K562 (cell line): ENCODE measurements around the gene SORBS2. TPM values are rescaled to one million over a fixed set of nuclear protein-coding genes. Genes with fewer than 3 reads are reported as not detected.
A peak's percentile ranks its signal among the peaks of the same experiment; 100 is the strongest.

Source experiments
- ATAC-seq: fragments of 200-7000 bp; cut with Tn5 transposase; 3 replicates; pipeline ENCODE4 v1.9.1; 2020; ENCODE audit warnings: moderate library complexity
- BruUV-seq: library from RNA; stranded (reverse); fragments of 400-500 nt; replicated peaks from 2 replicates; lab custom pipeline; 2021; lab: Mats Ljungman, UMichigan
- CTCF ChIA-PET: fragments of 300-600 bp; formaldehyde crosslinking; extraction: SDS; loops from one replicate; lab custom pipeline; 2021; ENCODE audit warnings: low intra/inter-chr PET ratio; lab: Yijun Ruan, JAX
- POLR2A ChIA-PET: fragments of 300-600, 350-650 bp; sonication (Branson Sonifier 250); formaldehyde crosslinking; extraction: SDS; loops from one replicate; lab custom pipeline; 2021; ENCODE audit warnings: antibody characterized with exemption, inconsistent platforms; lab: Yijun Ruan, JAX
- DNase-seq, 4 experiments: peaks; one replicate each; pipeline versions ENCODE4 v3.0.0 to v3.0.0-alpha.2; 2011 to 2018; ENCODE audit warnings: low spot score in 3 of 4, mixed read lengths in 3 of 4; ENCODE audit errors: extremely low read depth in 1 of 4
- FAIRE-seq: peaks from 2 replicates; lab custom pipeline; 2011; peaks lifted over from hg19 to GRCh38; lab: Jason Lieb, UNC
- H2AFZ ChIP-seq: 2 replicates; pipeline ENCODE4 v1.6.0; 2011; ENCODE audit warnings: low read depth, low read length, control low read depth, inconsistent platforms
- H3K27ac ChIP-seq: fragments of 200-600 bp; 3 replicates; pipeline ENCODE4 v1.8.0; 2011; ENCODE audit warnings: low read depth, mild to moderate bottlenecking, control low read depth, inconsistent platforms, low read length, moderate library complexity, mixed read lengths; ENCODE audit errors: extremely low read depth
- H3K27me3 ChIP-seq, 2 experiments: fragments of 300-600 bp in 1 of 2; 2 replicates in 1 of 2; 3 replicates in 1 of 2; pipeline versions ENCODE4 v1.6.0 to v1.8.0; 2011; ENCODE audit warnings: inconsistent platforms in 2 of 2, low read length in 2 of 2, mild to moderate bottlenecking in 1 of 2, mixed read lengths in 1 of 2, moderate library complexity in 1 of 2; ENCODE audit not compliant: control insufficient read depth in 2 of 2, insufficient read depth in 2 of 2
- H3K36me3 ChIP-seq: fragments of 300-600 bp; 3 replicates; pipeline ENCODE4 v1.8.0; 2011; ENCODE audit warnings: mild to moderate bottlenecking, low read length, inconsistent platforms; ENCODE audit not compliant: control insufficient read depth, insufficient read depth
- H3K4me1 ChIP-seq, 2 experiments: fragments of 200-600 bp in 1 of 2; replicated peaks in 1 of 2; 2 replicates in 1 of 2; 3 replicates in 1 of 2; pipeline versions ENCODE4 v1.5.1 to v1.8.0; 2011; ENCODE audit warnings: inconsistent platforms in 2 of 2, low read length in 2 of 2, mild to moderate bottlenecking in 1 of 2, mixed read lengths in 1 of 2, moderate library complexity in 1 of 2; ENCODE audit not compliant: control insufficient read depth in 2 of 2, insufficient read depth in 2 of 2
- H3K4me2 ChIP-seq: 2 replicates; pipeline ENCODE4 v1.6.1; 2011; ENCODE audit warnings: low read length, control low read depth, inconsistent platforms, mixed read lengths; ENCODE audit not compliant: insufficient read depth
- H3K4me3 ChIP-seq: fragments of 200-600 bp; sonication (generic), shearing (Covaris generic); 2 replicates; pipeline ENCODE4 v1.5.1; 2016; ENCODE audit warnings: control low read depth, inconsistent platforms
- H3K79me2 ChIP-seq: fragments of 200-600 bp; 3 replicates; pipeline ENCODE4 v1.8.0; 2011; ENCODE audit warnings: low read length, inconsistent platforms; ENCODE audit not compliant: control insufficient read depth, insufficient read depth
- H3K9ac ChIP-seq, 2 experiments: 2 replicates each; pipeline versions ENCODE4 v1.6.0 to v1.6.1; 2011; ENCODE audit warnings: low read depth in 2 of 2, low read length in 2 of 2, control low read depth in 1 of 2, inconsistent platforms in 1 of 2, mild to moderate bottlenecking in 1 of 2, mixed read lengths in 1 of 2; ENCODE audit not compliant: insufficient read depth in 1 of 2
- H3K9me1 ChIP-seq: one replicate; pipeline ENCODE4 v1.6.0; 2011; ENCODE audit warnings: inconsistent platforms, mild to moderate bottlenecking, low read length, moderate library complexity; ENCODE audit not compliant: control insufficient read depth, insufficient read depth
- H3K9me3 ChIP-seq: replicated peaks from 2 replicates; pipeline ENCODE4 v1.5.1; 2011; ENCODE audit warnings: low read depth, low read length, inconsistent platforms; ENCODE audit not compliant: control insufficient read depth, insufficient read depth
- H4K20me1 ChIP-seq: replicated peaks from 2 replicates; pipeline ENCODE4 v1.6.1; 2011; ENCODE audit warnings: low read length, inconsistent platforms, mixed read lengths; ENCODE audit not compliant: control insufficient read depth, insufficient read depth
- CHAMP1 ChIP-seq: fragments of 450-650 bp; IDR thresholded peaks from 2 replicates; pipeline ENCODE4 v1.6.1; 2016; ENCODE audit warnings: mild to moderate bottlenecking
- E2F6 ChIP-seq, 2 experiments: IDR thresholded peaks; 2 replicates each; pipeline ENCODE4 v1.6.1; 2011; ENCODE audit warnings: borderline replicate concordance in 1 of 2, control low read depth in 1 of 2, low read depth in 1 of 2, low read length in 1 of 2, mild to moderate bottlenecking in 1 of 2, mixed read lengths in 1 of 2, moderate library complexity in 1 of 2; ENCODE audit not compliant: insufficient read depth in 1 of 2, insufficient read length in 1 of 2, poor library complexity in 1 of 2, severe bottlenecking in 1 of 2; ENCODE audit errors: extremely low read depth in 1 of 2
- ETV6 ChIP-seq, 3 experiments: fragments of 150-350 bp in 1 of 3; sonication (generic) in 1 of 3; formaldehyde crosslinking in 1 of 3; IDR thresholded peaks; 2 replicates each; pipeline versions ENCODE4 v1.6.1 to v1.8.0; 2014 to 2022; ENCODE audit warnings: borderline replicate concordance in 2 of 3, low read depth in 2 of 3, antibody characterized with exemption in 1 of 3, low read length in 1 of 3, mild to moderate bottlenecking in 1 of 3, missing genetic modification reagents in 1 of 3
- KLF13 ChIP-seq: fragments of 450-650 bp; IDR thresholded peaks from 2 replicates; pipeline ENCODE4 v1.6.1; 2016; ENCODE audit warnings: missing genetic modification characterization, low read depth, mild to moderate bottlenecking, missing compliant biosample characterization, moderate library complexity, borderline replicate concordance
- ZNF212 ChIP-seq: fragments of 450-650 bp; formaldehyde crosslinking; IDR thresholded peaks from 2 replicates; pipeline ENCODE4 v1.4.0; 2020; ENCODE audit warnings: mild to moderate bottlenecking
- ZNF354B ChIP-seq: fragments of 250-450 bp; sonication (Bioruptor Pico); IDR thresholded peaks from 2 replicates; pipeline ENCODE4 v1.4.0; 2020
- WGBS: fragments of 100-300 bp; shearing (Covaris generic); methylation state at CpG from one replicate; pipeline ENCODE4 v1.1.6; 2016; ENCODE audit warnings: low coverage, mixed read lengths; ENCODE audit not compliant: insufficient coverage; ENCODE audit errors: missing lambda C conversion rate; 5-methylcytosine and 5-hydroxymethylcytosine counted together
- in situ Hi-C: fragments of 300-500 bp; cut with MboI; formaldehyde crosslinking; loops from 4 replicates; pipeline ENCODE4 v1.15.0; 2018; ENCODE audit warnings: inconsistent platforms, mixed read lengths
- intact Hi-C: fragments of 100-400 bp; cut with micrococcal nuclease; formaldehyde crosslinking; loops from 2 replicates; pipeline ENCODE4 v1.14.2; 2022
- polyA plus RNA-seq, 8 experiments: library from polyadenylated mRNA; depleted of rRNA in 4 of 8; stranded (reverse) in 5 of 8; unstranded in 3 of 8; fragments of >200 nt; fragmentation: Nextera tagmentation in 2 of 8; fragmentation: Illumina TruSeq in 1 of 8; extraction: Ambion mirVana in 2 of 8; extraction: Trizol in 1 of 8; gene quantifications; 2 replicates each; pipeline versions ENCODE4 v1.2.1 to v1.2.3, GENCODE V29; 2011 to 2014; ENCODE audit warnings: inconsistent platforms in 1 of 8, missing spikeins in 1 of 8
- total RNA-seq, 7 experiments: library from RNA; depleted of rRNA in 6 of 7; stranded (reverse); fragments of >200 nt in 6 of 7; fragmentation: Illumina TruSeq in 2 of 7; extraction: Trizol in 2 of 7; gene quantifications; 2 replicates each; pipeline versions ENCODE4 v1.2.1 to v1.2.3, GENCODE V29; 2011 to 2021; ENCODE audit warnings: low replicate concordance in 1 of 7

The SORBS2 gene
- total and polyA plus RNA-seq, 9 of the 15 experiments (the other 6 are each of a cell fraction or from before 2014, with no cell fraction given) = 0.29 TPM; not detected in 8

- no peaks in the 10 kb centered on the region for H3K9me3 ChIP-seq
- peaks cover 5 to 20% of the 10 kb centered on the region in 2 experiments; a peak in 3 of 5 replicates for H3K27me3 ChIP-seq
- no peaks in the 10 kb centered on the region for H3K36me3 ChIP-seq
- TF ChIP-seq CHAMP1 (no peak), ZNF212 (no peak), E2F6 (IDR thresholded peaks at IDR 0.05; ENCODE audit: borderline replicate concordance in 1 of 2, extremely low read depth in 1 of 2, insufficient read depth in 1 of 2, insufficient read length in 1 of 2, low read depth in 1 of 2, low read length in 1 of 2, poor library complexity in 1 of 2, severe bottlenecking in 1 of 2) (no peak), KLF13 (tag) (no peak), ETV6 (IDR thresholded peaks at IDR 0.05; ENCODE audit: borderline replicate concordance in 1 of 2, low read depth in 2 of 2, low read length in 1 of 2) (no peak), ETV6 (CRISPR knock-in tag; IDR thresholded peaks at IDR 0.05; ENCODE audit: borderline replicate concordance) (no peak), ZNF354B (no peak)
- in situ Hi-C loops = no loop called here
- ATAC-seq (peak; percentile 36; the same call in 2 of the 3 replicates), DNase-seq (no peak), FAIRE-seq (no peak)
- no peaks in the 10 kb centered on the region for H3K4me1 ChIP-seq
- H3K4me2 ChIP-seq = no peak overlapping the region
- no peak overlapping the region for H2AFZ ChIP-seq
- no TSS peak for BruUV-seq
- intact Hi-C loops = no loop called here
- CTCF ChIA-PET = no interaction called here
- no peak overlapping the region for H3K4me3 ChIP-seq
- no peaks in the 10 kb centered on the region for H3K9me1 ChIP-seq
- no peaks in the 10 kb centered on the region; the same call in 1 of the 2 replicates for H4K20me1 ChIP-seq
- no peak overlapping the region for H3K27ac ChIP-seq
- H3K9ac ChIP-seq = no peak overlapping the region
- POLR2A ChIA-PET = no interaction called here
- WGBS = 4% methylated on average over 28 of the region's 29 CpGs
- H3K79me2 ChIP-seq = no peaks in the 10 kb centered on the region
These were observed 8.4 kb upstream of the SORBS2 start for GRCh38 chr4:185820146-185821028.
